Activated CD8-positive, alpha-beta memory T cell treated with anti-CD3 and anti-CD28 coated beads, Interleukin-2, amount 10 ng/mL, durations not matched to agents 7 days and 5 days (primary cell): ENCODE data around the gene RB1. TPM values are rescaled to one million over a fixed set of nuclear protein-coding genes. Genes with fewer than 3 reads are reported as not detected.
"Not testable (repeated sequence)": the region's sequence is repeated elsewhere in the genome, so short reads cannot be mapped to it uniquely, and the experiment has no call there.

ENCODE experiments used
- ATAC-seq: fragments of 150-1000 bp; cut with Tn5 transposase; one replicate; pipeline ENCODE4 v1.10.0; 2021; ENCODE audit warnings: moderate library complexity
- CTCF ChIA-PET: fragments of 350-600 bp; sonication (Branson Sonifier 250); formaldehyde crosslinking; loops from one replicate; lab custom pipeline; 2021; ENCODE audit warnings: antibody characterized with exemption; lab: Charles Lee
- DNase-seq: peaks from one replicate; pipeline ENCODE4 v3.0.0-alpha.2; 2020
- H3K27ac Mint-ChIP-seq: one replicate; pipeline ENCODE4 v1.8.0; 2021; ENCODE audit warnings: mild to moderate bottlenecking, mixed read lengths
- H3K27me3 Mint-ChIP-seq: one replicate; pipeline ENCODE4 v1.8.0; 2021; ENCODE audit warnings: mixed read lengths
- H3K36me3 Mint-ChIP-seq: one replicate; pipeline ENCODE4 v1.8.0; 2021; ENCODE audit warnings: mild to moderate bottlenecking, mixed read lengths
- H3K4me1 Mint-ChIP-seq: one replicate; pipeline ENCODE4 v1.8.0; 2021; ENCODE audit warnings: mixed read lengths
- H3K4me3 Mint-ChIP-seq: one replicate; pipeline ENCODE4 v1.8.0; 2021; ENCODE audit warnings: mild to moderate bottlenecking, moderate library complexity, mixed read lengths
- H3K9me3 Mint-ChIP-seq: one replicate; pipeline ENCODE4 v1.8.0; 2022; ENCODE audit warnings: low read depth, mixed read lengths
- total RNA-seq, 2 experiments: library from RNA; stranded (reverse); gene quantifications; one replicate each; pipeline ENCODE4 v1.2.3, GENCODE V29; 2021

The RB1 gene
- total RNA-seq, 2 experiments from 2014 or later: 49.2 to 55.7 TPM

DNA sequence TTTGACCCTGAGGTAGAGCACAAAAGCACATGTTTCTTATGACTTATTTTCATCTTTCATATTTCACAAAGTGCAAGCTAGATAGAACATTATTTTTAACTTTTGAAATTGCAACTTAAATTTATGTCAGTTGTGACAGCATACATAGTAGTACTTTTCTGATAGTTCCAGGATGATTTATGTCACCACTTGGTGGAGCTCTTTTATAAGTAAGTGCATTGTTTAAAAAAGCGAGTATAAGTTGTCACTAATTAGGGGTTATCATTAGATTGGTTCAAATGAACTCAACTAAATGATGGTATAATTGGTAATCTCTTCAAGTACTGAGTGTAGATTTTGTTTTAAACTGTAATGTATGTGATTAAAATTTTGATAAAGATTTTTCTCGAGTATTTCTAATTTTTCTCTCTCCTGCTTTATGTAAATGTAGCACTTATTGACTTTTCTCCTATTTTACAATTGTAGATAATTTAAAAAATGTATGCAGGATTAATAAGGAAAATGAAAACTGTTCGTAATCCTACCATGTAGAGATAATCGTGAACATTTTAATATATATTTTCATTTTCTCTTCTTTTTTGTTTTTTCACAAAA lies 31.1 kb downstream of the RB1 start:
- DNase-seq: no peak

DNA sequence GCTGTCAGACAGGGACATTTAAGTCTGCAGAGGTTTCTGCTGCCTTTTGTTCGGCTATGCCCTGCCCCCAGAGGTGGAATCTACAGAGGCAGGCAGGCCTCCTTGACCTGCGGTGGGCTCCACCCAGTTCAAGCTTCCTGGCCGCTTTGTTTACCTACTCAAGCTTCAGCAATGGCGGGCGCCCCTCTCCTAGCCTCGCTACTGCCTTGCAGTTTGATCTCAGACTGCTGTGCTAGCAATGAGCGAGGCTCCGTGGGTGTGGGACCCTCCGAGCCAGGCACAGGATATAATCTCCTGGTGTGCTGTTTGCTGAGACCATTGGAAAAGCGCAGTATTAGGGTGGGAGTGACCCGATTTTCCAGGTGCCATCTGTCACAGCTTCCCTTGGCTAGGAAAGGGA lies 35.6 kb downstream of the RB1 start:
- CTCF ChIA-PET, ATAC-seq, DNase-seq, H3K27me3 Mint-ChIP-seq, H3K4me3 Mint-ChIP-seq, H3K9me3 Mint-ChIP-seq, H3K27ac Mint-ChIP-seq: not testable (repeated sequence)
- Mint-ChIP-seq H3K36me3 (peaks cover 49% of the 10 kb centered on the region), H3K4me1 (peaks cover 14% of the 10 kb centered on the region)

More for the DNA sequence above, 31.1 kb downstream of the RB1 start:
- peak; percentile 72 for ATAC-seq
- Mint-ChIP-seq H3K27me3 (no peaks in the 10 kb centered on the region), H3K36me3 (peaks cover 50% of the 10 kb centered on the region), H3K9me3 (peaks cover 9% of the 10 kb centered on the region), H3K4me1 (peaks cover 21% of the 10 kb centered on the region), H3K4me3 (no peak overlapping the region), H3K27ac (no peak overlapping the region)
- CTCF ChIA-PET: interaction anchor here (0.9 to 5.7 kb wide), 21 partner anchors 10 to 435 kb away, joined by 3 to 110 read pairs (median 3); partner anchors contain the start of genes ITM2B and MED4

DNA sequence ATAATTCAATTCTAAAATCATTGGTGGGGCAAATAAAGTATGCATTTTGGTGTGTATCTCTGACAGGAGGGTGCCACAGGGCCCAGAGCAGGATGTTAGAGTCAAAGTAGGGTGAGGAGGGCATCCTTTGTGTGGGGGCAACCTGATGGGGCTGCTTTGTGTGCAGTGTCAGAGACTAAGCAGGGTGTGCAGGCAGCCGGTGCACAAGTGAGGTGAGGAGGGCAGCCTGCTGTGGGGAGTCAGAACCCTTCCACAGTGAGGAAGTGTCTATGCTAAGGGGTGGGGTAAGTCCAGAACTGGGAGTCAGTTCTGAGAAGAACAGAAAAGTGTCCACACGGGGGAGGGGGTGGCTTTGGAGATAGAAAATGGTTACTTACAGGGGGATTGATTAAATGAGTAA lies 40.7 kb downstream of the RB1 start:
- no peaks in the 10 kb centered on the region for H3K9me3 Mint-ChIP-seq
- peaks cover 50% of the 10 kb centered on the region for H3K36me3 Mint-ChIP-seq
- H3K27me3 Mint-ChIP-seq: no peaks in the 10 kb centered on the region
- no peak for ATAC-seq
- CTCF ChIA-PET: interaction anchor here (1.4 kb wide), 1 partner anchor 235 kb away, joined by 3 read pairs; no protein-coding TSS in a partner anchor
- H3K4me3 Mint-ChIP-seq: no peak overlapping the region
- no peak for DNase-seq
- peaks cover 27% of the 10 kb centered on the region for H3K4me1 Mint-ChIP-seq
- H3K27ac Mint-ChIP-seq: no peak overlapping the region

- peak; percentile 88 for ATAC-seq
- CTCF ChIA-PET: interaction anchor here (0.8 to 1.7 kb wide), 2 partner anchors 56 to 230 kb away, joined by 3 to 5 read pairs; no protein-coding TSS in a partner anchor
Observed at GRCh38 chr13:48346583-48346982, 43.0 kb downstream of the RB1 start.

DNA sequence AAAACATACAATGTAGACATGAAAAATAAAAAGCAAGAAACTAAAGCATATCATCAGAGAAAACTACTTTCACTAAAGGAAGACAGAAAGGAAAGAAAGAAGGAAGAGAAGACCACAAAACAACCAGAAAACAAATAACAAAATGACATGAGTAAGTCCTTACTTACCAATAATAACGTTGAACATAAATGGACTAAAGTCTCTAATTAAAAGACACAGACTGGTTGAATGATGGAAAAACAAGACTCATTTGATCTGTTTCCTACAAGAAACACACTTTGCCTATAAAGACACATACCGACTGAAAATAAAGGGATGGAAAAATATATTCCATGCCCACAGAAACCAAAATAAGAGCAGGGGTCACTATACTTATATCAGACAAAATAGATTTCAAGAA lies 46.0 kb downstream of the RB1 start:
- peaks cover 30% of the 10 kb centered on the region for H3K9me3 Mint-ChIP-seq

More at GRCh38 chr13:48346583-48346982, 43.0 kb downstream of the RB1 start:
- peaks cover 58% of the 10 kb centered on the region for H3K36me3 Mint-ChIP-seq
- H3K4me1 Mint-ChIP-seq: peaks cover 25% of the 10 kb centered on the region
- no peak for DNase-seq
- H3K4me3 Mint-ChIP-seq: no peak overlapping the region
- H3K9me3 Mint-ChIP-seq: peaks cover 8% of the 10 kb centered on the region
- H3K27me3 Mint-ChIP-seq: no peaks in the 10 kb centered on the region
- no peak overlapping the region for H3K27ac Mint-ChIP-seq

DNA sequence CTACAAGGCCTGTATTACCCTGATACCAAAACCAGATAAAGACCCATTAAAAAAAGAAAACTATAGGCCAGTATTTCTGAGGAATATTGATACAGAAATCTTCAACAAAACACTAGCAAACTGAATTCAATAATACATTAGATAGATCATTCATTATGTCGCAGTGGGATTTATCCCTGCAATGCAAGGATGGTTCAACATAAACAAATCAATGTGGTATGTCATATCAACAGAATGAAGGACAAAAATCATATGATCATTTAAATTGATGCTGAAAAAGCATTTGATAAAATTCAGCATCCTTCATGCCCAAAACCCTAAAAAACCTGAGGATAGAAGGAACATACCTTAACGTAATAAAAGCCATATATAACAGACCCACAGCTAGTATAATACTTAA lies 50.0 kb downstream of the RB1 start:
- H3K9me3 Mint-ChIP-seq: peaks cover 30% of the 10 kb centered on the region

More for the DNA sequence above, 46.0 kb downstream of the RB1 start:
- Mint-ChIP-seq H3K27me3 (no peaks in the 10 kb centered on the region), H3K27ac (no peak overlapping the region), H3K4me1 (peaks cover 18% of the 10 kb centered on the region), H3K4me3 (no peak overlapping the region), H3K36me3 (peaks cover 75% of the 10 kb centered on the region)
- DNase-seq (no peak), ATAC-seq (no peak)
- CTCF ChIA-PET: no interaction called here

DNA sequence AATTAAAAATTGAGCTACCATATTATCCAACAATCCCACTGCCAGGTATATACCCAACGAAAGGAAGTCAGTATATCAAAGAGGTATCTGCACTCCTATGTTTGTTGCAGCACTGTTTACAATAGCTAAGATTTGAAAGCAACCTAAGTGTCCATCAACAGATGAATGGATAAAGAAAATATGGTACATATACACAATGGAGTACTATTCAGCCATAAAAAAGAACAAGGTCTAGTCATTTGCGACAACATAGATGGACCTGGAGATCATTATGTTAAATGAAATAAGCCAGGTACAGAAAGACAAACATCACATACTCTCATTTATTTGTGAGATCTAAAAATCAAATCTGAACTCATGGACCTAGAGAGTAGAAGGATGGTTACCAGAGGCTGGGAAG lies 52.0 kb downstream of the RB1 start:
- DNase-seq, CTCF ChIA-PET, H3K27me3 Mint-ChIP-seq, H3K4me3 Mint-ChIP-seq, H3K4me1 Mint-ChIP-seq, ATAC-seq, H3K27ac Mint-ChIP-seq: not testable (repeated sequence)
- Mint-ChIP-seq H3K36me3 (peaks cover 64% of the 10 kb centered on the region), H3K9me3 (peaks cover 23% of the 10 kb centered on the region)

More for the DNA sequence above, 50.0 kb downstream of the RB1 start:
- CTCF ChIA-PET: no interaction called here
- no peak for DNase-seq
- H3K27me3 Mint-ChIP-seq: no peaks in the 10 kb centered on the region
- no peaks in the 10 kb centered on the region for H3K4me1 Mint-ChIP-seq
- peaks cover 72% of the 10 kb centered on the region for H3K36me3 Mint-ChIP-seq
- no peak for ATAC-seq
- no peak overlapping the region for H3K4me3 Mint-ChIP-seq
- H3K27ac Mint-ChIP-seq: no peak overlapping the region

DNA sequence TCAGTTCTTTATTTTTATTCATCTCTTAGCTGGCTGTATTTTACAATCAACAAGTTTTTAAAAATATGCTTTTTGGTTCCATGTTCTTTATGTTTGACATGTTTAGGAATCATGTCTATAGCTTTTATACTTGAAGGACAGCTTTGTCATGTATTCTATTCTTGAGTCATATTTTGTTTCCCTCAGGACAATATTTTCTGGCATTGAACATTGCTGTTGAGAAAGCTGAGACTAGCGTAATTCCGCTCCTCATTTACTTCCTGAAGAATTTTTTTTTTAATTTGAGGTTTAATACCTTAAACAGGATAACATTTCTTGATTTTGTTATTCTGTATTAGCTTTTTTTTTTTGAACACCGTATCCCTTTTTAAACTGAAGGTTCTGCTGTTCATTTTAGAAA lies 53.2 kb downstream of the RB1 start:
- Mint-ChIP-seq H3K27ac (no peak overlapping the region), H3K36me3 (peaks cover 61% of the 10 kb centered on the region), H3K9me3 (peaks cover 22% of the 10 kb centered on the region), H3K4me3 (no peak overlapping the region), H3K4me1 (no peaks in the 10 kb centered on the region), H3K27me3 (no peaks in the 10 kb centered on the region)
- no peak for DNase-seq
- CTCF ChIA-PET: no interaction called here
- no peak for ATAC-seq

DNA sequence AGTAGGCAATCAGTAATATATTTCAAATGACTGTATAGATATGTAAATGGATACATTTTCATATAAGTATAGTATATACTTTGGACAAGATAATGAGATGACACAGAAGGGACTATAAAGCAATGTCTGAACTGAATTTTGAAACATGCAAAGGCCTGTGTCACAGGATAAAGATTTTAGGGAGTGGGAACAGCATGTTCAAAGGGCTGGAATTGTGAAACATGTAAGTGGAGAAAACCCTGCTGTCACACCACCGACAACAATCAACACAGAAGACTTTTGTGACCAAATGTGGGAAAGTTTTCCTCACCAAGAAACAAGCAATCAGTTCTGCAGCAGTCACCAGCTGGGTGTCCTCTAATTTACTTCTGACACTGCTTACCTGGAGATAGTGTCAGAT lies 66.4 kb downstream of the RB1 start:
- Mint-ChIP-seq H3K9me3 (peaks cover 3% of the 10 kb centered on the region), H3K27ac (no peak overlapping the region), H3K4me3 (no peak overlapping the region), H3K36me3 (peaks cover 50% of the 10 kb centered on the region), H3K27me3 (no peaks in the 10 kb centered on the region), H3K4me1 (no peaks in the 10 kb centered on the region)
- CTCF ChIA-PET: no interaction called here
- no peak for ATAC-seq
- DNase-seq: no peak

GRCh38 chr13:48370815-48371214 lies 67.3 kb downstream of the RB1 start:
- no peaks in the 10 kb centered on the region for H3K4me1 Mint-ChIP-seq

DNA sequence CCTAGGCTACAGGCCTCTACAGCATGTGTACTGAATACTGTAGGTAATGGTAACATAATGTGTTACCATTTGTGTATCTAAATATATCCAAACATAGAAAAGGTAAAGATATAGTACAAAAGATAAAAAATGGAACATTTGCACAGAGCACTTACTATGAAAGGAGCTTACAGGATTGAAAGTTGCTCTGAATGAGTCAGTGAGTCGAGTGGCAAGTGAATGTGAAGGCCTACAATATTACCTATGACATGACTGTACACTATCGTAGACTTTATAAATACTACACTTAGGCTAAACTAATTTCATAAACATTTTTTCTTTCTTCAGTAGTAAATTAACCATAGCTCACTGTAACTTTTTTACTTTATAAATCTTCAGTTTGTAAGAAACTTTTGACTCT lies 74.3 kb downstream of the RB1 start:
- Mint-ChIP-seq H3K36me3 (peaks cover 57% of the 10 kb centered on the region), H3K4me3 (no peak overlapping the region), H3K27me3 (no peaks in the 10 kb centered on the region), H3K4me1 (no peaks in the 10 kb centered on the region), H3K9me3 (peaks cover 3% of the 10 kb centered on the region), H3K27ac (no peak overlapping the region)
- CTCF ChIA-PET: interaction anchor here (0.7 to 1.2 kb wide), 2 partner anchors 41 to 392 kb away, joined by 3 to 5 read pairs; no protein-coding TSS in a partner anchor
- DNase-seq: no peak
- ATAC-seq: no peak

More at GRCh38 chr13:48370815-48371214, 67.3 kb downstream of the RB1 start:
- ATAC-seq (no peak), DNase-seq (no peak)
- no peaks in the 10 kb centered on the region for H3K27me3 Mint-ChIP-seq
- no peak overlapping the region for H3K4me3 Mint-ChIP-seq
- no peak overlapping the region for H3K27ac Mint-ChIP-seq
- peaks cover 3% of the 10 kb centered on the region for H3K9me3 Mint-ChIP-seq
- CTCF ChIA-PET: no interaction called here
- peaks cover 49% of the 10 kb centered on the region for H3K36me3 Mint-ChIP-seq

DNA sequence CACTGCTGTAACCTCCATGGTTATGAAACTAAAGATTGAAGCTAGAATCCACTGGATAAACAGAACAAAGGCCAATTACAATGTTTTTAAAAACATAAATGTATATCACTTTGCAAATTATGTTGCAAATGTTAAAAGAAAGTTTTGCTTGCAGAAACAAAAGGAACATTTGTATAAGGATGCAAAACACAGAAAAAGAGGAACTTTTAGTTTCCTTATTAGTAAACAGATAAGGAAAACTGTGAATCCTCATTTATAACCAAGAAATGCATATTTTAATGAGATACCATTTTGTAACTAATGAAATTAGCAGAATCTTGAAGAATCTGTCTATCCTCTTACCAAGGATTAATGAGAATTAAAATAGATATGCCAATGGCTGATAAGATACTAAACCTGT lies 77.0 kb downstream of the RB1 start:
- CTCF ChIA-PET: interaction anchor here (0.7 kb wide), 1 partner anchor 128 kb away, joined by 3 read pairs; no protein-coding TSS in a partner anchor
- Mint-ChIP-seq H3K4me1 (no peaks in the 10 kb centered on the region), H3K27me3 (no peaks in the 10 kb centered on the region), H3K4me3 (no peak overlapping the region), H3K9me3 (no peaks in the 10 kb centered on the region), H3K36me3 (peaks cover 53% of the 10 kb centered on the region), H3K27ac (no peak overlapping the region)
- no peak for DNase-seq
- ATAC-seq: no peak

- DNase-seq (no peak), ATAC-seq (no peak)
- Mint-ChIP-seq H3K4me3 (no peak overlapping the region), H3K9me3 (peaks cover 4% of the 10 kb centered on the region), H3K27me3 (no peaks in the 10 kb centered on the region), H3K27ac (no peak overlapping the region), H3K4me1 (peaks cover 6% of the 10 kb centered on the region), H3K36me3 (peaks cover 55% of the 10 kb centered on the region)
- CTCF ChIA-PET: no interaction called here
Observed at GRCh38 chr13:48383384-48383783, 79.8 kb downstream of the RB1 start.

GRCh38 chr13:48386816-48387215 lies 83.3 kb downstream of the RB1 start:
- ATAC-seq (no peak), DNase-seq (no peak)
- Mint-ChIP-seq H3K9me3 (peaks cover 4% of the 10 kb centered on the region), H3K27me3 (no peaks in the 10 kb centered on the region), H3K4me1 (peaks cover 12% of the 10 kb centered on the region), H3K4me3 (no peak overlapping the region), H3K27ac (no peak overlapping the region), H3K36me3 (peaks cover 51% of the 10 kb centered on the region)
- CTCF ChIA-PET: no interaction called here
